ENCODE results near the gene ADCY5. TPM values are rescaled to one million over a fixed set of nuclear protein-coding genes. Genes with fewer than 3 reads are reported as not detected.
A peak's percentile ranks its signal among the peaks of the same experiment; 100 is the strongest.

ADCY5 gene
- total RNA-seq, 1 donor from 2014 or later: 10.6 TPM

- Mint-ChIP-seq H3K4me3 (ENCODE audit: unreplicated experiment) (no peak overlapping the region), H3K36me3 (ENCODE audit: unreplicated experiment) (peaks cover 8% of the 10 kb centered on the region)
Measured at GRCh38 chr3:123289391-123290106, 159.3 kb downstream of the ADCY5 start.

GRCh38 chr3:123287962-123288302, 161.0 kb downstream of the ADCY5 start:
- H3K27me3 Mint-ChIP-seq (ENCODE audit: unreplicated experiment): no peaks in the 10 kb centered on the region
- H3K27ac Mint-ChIP-seq (ENCODE audit: unreplicated experiment): no peak overlapping the region
- peaks cover 8% of the 10 kb centered on the region for H3K36me3 Mint-ChIP-seq (ENCODE audit: unreplicated experiment)

More at GRCh38 chr3:123289391-123290106, 159.3 kb downstream of the ADCY5 start:
- no peak for TF ChIP-seq CTCF (IDR thresholded peaks at IDR 0.05)
- Mint-ChIP-seq H3K27ac (ENCODE audit: unreplicated experiment) (no peak overlapping the region), H3K27me3 (ENCODE audit: unreplicated experiment) (peaks cover 8% of the 10 kb centered on the region), H3K9me3 (ENCODE audit: unreplicated experiment) (no peaks in the 10 kb centered on the region), H3K4me1 (ENCODE audit: unreplicated experiment) (no peaks in the 10 kb centered on the region)
- peak; percentile 79 for DNase-seq (ENCODE audit: extremely low spot score, unreplicated experiment)

GRCh38 chr3:123287051-123287961, 161.6 kb downstream of the ADCY5 start:
- Mint-ChIP-seq H3K9me3 (ENCODE audit: unreplicated experiment) (no peaks in the 10 kb centered on the region), H3K27me3 (ENCODE audit: unreplicated experiment) (no peaks in the 10 kb centered on the region), H3K27ac (ENCODE audit: unreplicated experiment) (no peak overlapping the region), H3K36me3 (ENCODE audit: unreplicated experiment) (peaks cover 8% of the 10 kb centered on the region), H3K4me3 (ENCODE audit: unreplicated experiment) (no peak overlapping the region), H3K4me1 (ENCODE audit: unreplicated experiment) (no peaks in the 10 kb centered on the region)
- TF ChIP-seq CTCF (IDR thresholded peaks at IDR 0.05): no peak
- peak; percentile 78 for DNase-seq (ENCODE audit: extremely low spot score, unreplicated experiment)

More at GRCh38 chr3:123287962-123288302, 161.0 kb downstream of the ADCY5 start:
- Mint-ChIP-seq H3K4me3 (ENCODE audit: unreplicated experiment) (no peak overlapping the region), H3K4me1 (ENCODE audit: unreplicated experiment) (no peaks in the 10 kb centered on the region), H3K9me3 (ENCODE audit: unreplicated experiment) (no peaks in the 10 kb centered on the region)
- no peak for TF ChIP-seq CTCF (IDR thresholded peaks at IDR 0.05)
- DNase-seq (ENCODE audit: extremely low spot score, unreplicated experiment): peak; percentile 64

GRCh38 chr3:123286308-123287023, 162.4 kb downstream of the ADCY5 start:
- DNase-seq (ENCODE audit: extremely low spot score, unreplicated experiment): peak; percentile 88
- Mint-ChIP-seq H3K4me3 (ENCODE audit: unreplicated experiment) (no peak overlapping the region), H3K27ac (ENCODE audit: unreplicated experiment) (no peak overlapping the region), H3K4me1 (ENCODE audit: unreplicated experiment) (no peaks in the 10 kb centered on the region), H3K9me3 (ENCODE audit: unreplicated experiment) (no peaks in the 10 kb centered on the region), H3K36me3 (ENCODE audit: unreplicated experiment) (peaks cover 8% of the 10 kb centered on the region), H3K27me3 (ENCODE audit: unreplicated experiment) (no peaks in the 10 kb centered on the region)
- peak; percentile 80 for TF ChIP-seq CTCF (IDR thresholded peaks at IDR 0.05)

All from osteocyte (in vitro differentiated cells).